OCI-LY1 (cell line): ENCODE measurements around the gene LAMA1.
"Not testable (repeated sequence)": the region's sequence is repeated elsewhere in the genome, so short reads cannot be mapped to it uniquely, and the experiment has no call there.

ENCODE experiments used
- H2AFZ ChIP-seq: fragments of 200-600 bp; sonication (generic), shearing (Covaris generic); 2 replicates; pipeline ENCODE4 v1.6.0; 2014; ENCODE audit warnings: antibody characterized with exemption, mild to moderate bottlenecking, low read length
- H3F3A ChIP-seq: fragments of 200-600 bp; sonication (generic), shearing (Covaris generic); 2 replicates; pipeline ENCODE4 v1.6.0; 2014; ENCODE audit warnings: mild to moderate bottlenecking, antibody characterized with exemption, low read length, moderate library complexity; ENCODE audit not compliant: insufficient read depth
- H3K27ac ChIP-seq: fragments of 200-600 bp; sonication (generic); 2 replicates; pipeline ENCODE4 v1.5.1; 2014; ENCODE audit warnings: low read length, mixed run types, mild to moderate bottlenecking, low read depth; ENCODE audit not compliant: poor library complexity, severe bottlenecking
- H3K27me3 ChIP-seq: fragments of 200-600 bp; sonication (generic); 2 replicates; pipeline ENCODE4 v1.6.0; 2014; ENCODE audit warnings: antibody characterized with exemption, mild to moderate bottlenecking, low read length, moderate library complexity; ENCODE audit not compliant: insufficient read depth
- H3K36me3 ChIP-seq: fragments of 200-600 bp; sonication (generic); 2 replicates; pipeline ENCODE4 v1.6.1; 2014; ENCODE audit warnings: mild to moderate bottlenecking, antibody characterized with exemption, low read length, moderate library complexity, mixed read lengths; ENCODE audit not compliant: insufficient read depth
- H3K4me1 ChIP-seq: fragments of 200-600 bp; sonication (generic); 2 replicates; pipeline ENCODE4 v1.5.1; 2014; ENCODE audit warnings: mild to moderate bottlenecking, low read length, moderate library complexity; ENCODE audit not compliant: insufficient read depth, severe bottlenecking
- H3K4me2 ChIP-seq: fragments of 200-600 bp; sonication (generic), shearing (Covaris generic); 2 replicates; pipeline ENCODE4 v1.6.1; 2014; ENCODE audit warnings: low read length
- H3K4me3 ChIP-seq: fragments of 200-600 bp; sonication (generic); 2 replicates; pipeline ENCODE4 v1.5.1; 2014; ENCODE audit warnings: low read length, low read depth, mild to moderate bottlenecking, mixed read lengths; ENCODE audit not compliant: poor library complexity, severe bottlenecking
- H3K79me2 ChIP-seq: fragments of 200-600 bp; shearing (Covaris generic); 2 replicates; pipeline ENCODE4 v1.6.1; 2016; ENCODE audit warnings: mixed run types, low read length, mixed read lengths; ENCODE audit not compliant: insufficient read depth
- H3K9ac ChIP-seq: fragments of 200-600 bp; sonication (generic), shearing (Covaris generic); 2 replicates; pipeline ENCODE4 v1.6.1; 2014; ENCODE audit warnings: mild to moderate bottlenecking, low read length, mixed read lengths
- H3K9me2 ChIP-seq: fragments of 200-600 bp; sonication (generic), shearing (Covaris generic); 2 replicates; pipeline ENCODE4 v1.6.1; 2014; ENCODE audit warnings: low read depth, mild to moderate bottlenecking, low read length, mixed read lengths
- H3K9me3 ChIP-seq: fragments of 200-600 bp; shearing (Covaris generic); 2 replicates; pipeline ENCODE4 v1.6.1; 2014; ENCODE audit warnings: low read length, mixed read lengths
- H4K20me1 ChIP-seq: fragments of 200-600 bp; sonication (generic), shearing (Covaris generic); 2 replicates; pipeline ENCODE4 v1.6.0; 2016; ENCODE audit warnings: mild to moderate bottlenecking, low read length; ENCODE audit not compliant: insufficient read depth
- EZH2 ChIP-seq: fragments of 200-600 bp; sonication (generic), shearing (Covaris generic); IDR thresholded peaks from 2 replicates; pipeline ENCODE4 v1.8.0; 2017; ENCODE audit warnings: borderline replicate concordance, mixed run types, mild to moderate bottlenecking, antibody characterized with exemption, low read length, moderate library complexity, mixed read lengths
- TF ChIP-seq, protein P1 (sequence below): fragments of 200-600 bp; sonication (generic), shearing (Covaris generic); IDR thresholded peaks from 2 replicates; pipeline ENCODE4 v1.5.1; 2017; ENCODE audit warnings: mild to moderate bottlenecking, antibody characterized with exemption, low read length, moderate library complexity, mixed read lengths

Gene LAMA1

DNA sequence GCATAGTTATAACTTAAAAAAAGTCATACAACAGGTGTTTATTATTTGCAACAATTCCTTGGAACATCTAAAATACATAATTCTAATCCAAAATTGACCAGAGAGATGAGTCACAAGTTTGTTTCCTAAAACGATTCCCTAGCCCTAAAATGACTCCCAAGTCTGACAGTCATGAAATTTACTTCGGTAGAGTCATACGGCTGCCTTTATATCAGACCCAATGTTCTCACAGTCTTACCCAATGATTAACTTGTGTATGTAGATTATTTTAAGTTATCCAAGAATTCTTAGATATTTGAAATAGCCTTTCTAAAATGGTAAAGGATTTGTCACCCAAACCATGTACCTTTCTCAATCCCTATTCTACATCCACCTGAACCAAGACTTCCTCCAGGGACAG lies 174.9 kb downstream of the LAMA1 start:
- Histone ChIP-seq H3K9me2 (no peaks in the 10 kb centered on the region), H3K27me3 (no peaks in the 10 kb centered on the region; the same call in 1 of the 2 replicates), H4K20me1 (no peaks in the 10 kb centered on the region), H3K9me3 (no peaks in the 10 kb centered on the region), H2AFZ (no peak overlapping the region), H3K4me2 (no peak overlapping the region), H3K27ac (no peak overlapping the region), H3K79me2 (no peaks in the 10 kb centered on the region), H3K36me3 (no peaks in the 10 kb centered on the region), H3K9ac (no peak overlapping the region), H3K4me3 (no peak overlapping the region), H3F3A (no peaks in the 10 kb centered on the region), H3K4me1 (no peaks in the 10 kb centered on the region)
- TF ChIP-seq EZH2, result no peak

DNA sequence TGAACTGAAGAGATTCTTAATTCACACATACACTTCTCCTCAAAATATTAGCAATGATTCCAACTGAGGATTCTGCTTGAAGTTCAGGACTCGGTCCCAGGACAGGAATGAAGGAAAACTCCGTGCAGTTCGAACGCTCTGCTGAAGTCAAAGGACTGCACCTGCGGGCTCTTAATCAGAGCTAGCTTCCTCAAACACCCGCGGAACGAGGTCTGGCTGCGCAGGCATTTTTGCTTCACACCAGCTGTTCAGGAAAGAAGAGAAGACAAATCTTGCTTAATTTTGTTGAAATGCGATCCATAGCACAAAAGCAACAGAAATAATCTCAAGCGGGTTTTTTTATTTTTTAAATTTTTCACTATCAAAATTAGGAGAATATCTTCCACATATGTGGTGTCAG lies 175.6 kb downstream of the LAMA1 start:
- H3K27me3 ChIP-seq, result no peaks in the 10 kb centered on the region; the same call in 1 of the 2 replicates
- H3K36me3 ChIP-seq, result no peaks in the 10 kb centered on the region
- no peak overlapping the region for H3K4me2 ChIP-seq
- H3K9ac ChIP-seq, result no peak overlapping the region
- no peak overlapping the region for H2AFZ ChIP-seq
- no peaks in the 10 kb centered on the region for H4K20me1 ChIP-seq
- H3K79me2 ChIP-seq, result no peaks in the 10 kb centered on the region
- H3K4me3 ChIP-seq, result no peak overlapping the region
- no peaks in the 10 kb centered on the region for H3K4me1 ChIP-seq
- no peaks in the 10 kb centered on the region for H3K9me3 ChIP-seq
- no peaks in the 10 kb centered on the region for H3K9me2 ChIP-seq
- H3F3A ChIP-seq, result no peaks in the 10 kb centered on the region
- no peak overlapping the region for H3K27ac ChIP-seq
- TF ChIP-seq EZH2, result no peak
- TF ChIP-seq, protein P1, sequence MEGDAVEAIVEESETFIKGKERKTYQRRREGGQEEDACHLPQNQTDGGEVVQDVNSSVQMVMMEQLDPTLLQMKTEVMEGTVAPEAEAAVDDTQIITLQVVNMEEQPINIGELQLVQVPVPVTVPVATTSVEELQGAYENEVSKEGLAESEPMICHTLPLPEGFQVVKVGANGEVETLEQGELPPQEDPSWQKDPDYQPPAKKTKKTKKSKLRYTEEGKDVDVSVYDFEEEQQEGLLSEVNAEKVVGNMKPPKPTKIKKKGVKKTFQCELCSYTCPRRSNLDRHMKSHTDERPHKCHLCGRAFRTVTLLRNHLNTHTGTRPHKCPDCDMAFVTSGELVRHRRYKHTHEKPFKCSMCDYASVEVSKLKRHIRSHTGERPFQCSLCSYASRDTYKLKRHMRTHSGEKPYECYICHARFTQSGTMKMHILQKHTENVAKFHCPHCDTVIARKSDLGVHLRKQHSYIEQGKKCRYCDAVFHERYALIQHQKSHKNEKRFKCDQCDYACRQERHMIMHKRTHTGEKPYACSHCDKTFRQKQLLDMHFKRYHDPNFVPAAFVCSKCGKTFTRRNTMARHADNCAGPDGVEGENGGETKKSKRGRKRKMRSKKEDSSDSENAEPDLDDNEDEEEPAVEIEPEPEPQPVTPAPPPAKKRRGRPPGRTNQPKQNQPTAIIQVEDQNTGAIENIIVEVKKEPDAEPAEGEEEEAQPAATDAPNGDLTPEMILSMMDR, result no peak

GRCh38 chr18:6940451-6940850 lies 177.1 kb downstream of the LAMA1 start:
- no peak for TF ChIP-seq EZH2
- TF ChIP-seq, protein P1, result no peak
- Histone ChIP-seq H3K9ac (no peak overlapping the region), H3K27ac (no peak overlapping the region), H3K4me1 (no peaks in the 10 kb centered on the region), H2AFZ (no peak overlapping the region), H3K36me3 (no peaks in the 10 kb centered on the region), H3K4me2 (no peak overlapping the region), H4K20me1 (no peaks in the 10 kb centered on the region), H3K9me3 (no peaks in the 10 kb centered on the region), H3K79me2 (no peaks in the 10 kb centered on the region), H3K27me3 (no peaks in the 10 kb centered on the region; the same call in 1 of the 2 replicates), H3F3A (no peaks in the 10 kb centered on the region), H3K4me3 (no peak overlapping the region), H3K9me2 (no peaks in the 10 kb centered on the region)

DNA sequence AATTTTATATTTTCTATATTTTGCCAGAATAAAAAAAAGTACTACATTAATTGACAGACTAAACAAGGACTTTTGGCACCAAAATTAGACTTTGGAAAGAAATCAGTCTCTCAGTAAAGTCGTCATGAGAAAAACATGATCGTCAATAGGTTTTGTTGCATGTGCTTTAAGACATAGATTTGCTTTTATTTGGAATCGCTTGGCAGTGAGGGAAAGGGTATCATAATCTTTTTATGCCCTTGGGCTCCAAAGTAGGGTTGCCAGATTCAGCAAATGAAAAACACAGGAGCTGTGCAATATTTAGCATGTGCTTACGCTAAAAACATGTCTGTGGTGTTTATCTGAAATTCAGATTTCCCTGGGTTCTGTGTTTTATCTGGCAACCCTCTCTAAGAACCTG lies 177.6 kb downstream of the LAMA1 start:
- no peaks in the 10 kb centered on the region for H3K36me3 ChIP-seq
- H3K4me3 ChIP-seq, result no peak overlapping the region
- H3K4me1 ChIP-seq, result no peaks in the 10 kb centered on the region
- no peak for TF ChIP-seq EZH2
- TF ChIP-seq, protein P1, result no peak
- no peaks in the 10 kb centered on the region for H3K79me2 ChIP-seq
- no peak overlapping the region for H2AFZ ChIP-seq
- H3K27me3 ChIP-seq, result no peaks in the 10 kb centered on the region; the same call in 1 of the 2 replicates
- H3K9me3 ChIP-seq, result no peaks in the 10 kb centered on the region
- H3K27ac ChIP-seq, result no peak overlapping the region
- no peak overlapping the region for H3K4me2 ChIP-seq
- no peak overlapping the region for H3K9ac ChIP-seq
- H3K9me2 ChIP-seq, result no peaks in the 10 kb centered on the region
- no peaks in the 10 kb centered on the region for H3F3A ChIP-seq
- no peaks in the 10 kb centered on the region for H4K20me1 ChIP-seq

DNA sequence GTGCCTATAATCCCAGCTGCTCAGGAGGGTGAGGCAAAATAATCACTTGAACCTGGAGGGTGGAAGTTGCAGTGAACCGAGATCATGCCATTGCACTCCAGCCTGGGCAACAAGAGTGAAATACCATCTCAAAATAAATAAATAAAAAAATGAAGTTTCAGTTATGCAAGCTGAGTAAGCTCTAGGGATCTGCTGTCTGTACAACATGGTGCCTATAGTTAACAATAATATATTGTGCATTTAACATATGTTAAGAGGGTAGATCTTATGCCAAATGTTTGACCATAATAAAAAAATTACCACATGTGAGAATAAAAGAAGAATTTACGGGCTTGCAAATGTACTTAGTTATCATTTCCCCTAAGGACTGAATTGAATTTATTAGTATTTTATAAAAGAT lies 179.2 kb downstream of the LAMA1 start:
- not testable (repeated sequence) for H3K9me3 ChIP-seq, H3K36me3 ChIP-seq, H3K9me2 ChIP-seq, H3K79me2 ChIP-seq, H3K27ac ChIP-seq, H3K27me3 ChIP-seq, H3K4me3 ChIP-seq, H3K4me1 ChIP-seq, H3F3A ChIP-seq, H3K9ac ChIP-seq, H2AFZ ChIP-seq, H4K20me1 ChIP-seq, H3K4me2 ChIP-seq
